ENCODE results near the gene MAD1L1. TPM values are rescaled to one million over a fixed set of nuclear protein-coding genes. Genes with fewer than 3 reads are reported as not detected.

Gene MAD1L1
- total and polyA plus RNA-seq, 2 of the 13 experiments (the other 11 are each of a cell fraction or from before 2014, with no cell fraction given) = 17.4 to 64.7 TPM

- TF ChIP-seq MIXL1 (CRISPR knock-in tag; IDR thresholded peaks at IDR 0.05) (peak; percentile 23; the same call in 1 of the 2 replicates), BATF2 (CRISPR knock-in tag; IDR thresholded peaks at IDR 0.05) (no peak), E2F2 (CRISPR knock-in tag; IDR thresholded peaks at IDR 0.05; ENCODE audit: borderline replicate concordance) (no peak), ZC3H13 (CRISPR knock-in tag; IDR thresholded peaks at IDR 0.05) (no peak), SMAD3 (CRISPR knock-in tag; IDR thresholded peaks at IDR 0.05) (no peak), KDM4B (CRISPR knock-in tag; IDR thresholded peaks at IDR 0.05) (0 out of 2 replicates have a peak, but pooled peaks have one; percentile 43), CERS6 (CRISPR knock-in tag; IDR thresholded peaks at IDR 0.05) (no peak), SAFB2 (CRISPR knock-in tag; IDR thresholded peaks at IDR 0.05; ENCODE audit: borderline replicate concordance, low read depth) (no peak), RBM39 (IDR thresholded peaks at IDR 0.05; ENCODE audit: low read depth, low read length, poor library complexity, severe bottlenecking) (no peak), ZHX2 (IDR thresholded peaks at IDR 0.05; ENCODE audit: low read depth) (no peak), ZHX2 (CRISPR knock-in tag; IDR thresholded peaks at IDR 0.05; ENCODE audit: borderline replicate concordance) (no peak), ZNF609 (CRISPR knock-in tag; IDR thresholded peaks at IDR 0.05; ENCODE audit: borderline replicate concordance) (peak; percentile 39; the same call in 1 of the 2 replicates)
These were observed 390.2 kb downstream of the MAD1L1 start (continued) for GRCh38 chr7:1842321-1843221.

Data from HepG2 (cell line).